HG02678 (cell line): ENCODE data around the gene HTR6.
A peak's percentile ranks its signal among the peaks of the same experiment; 100 is the strongest.

Source experiments
- ATAC-seq: cut with Tn5 transposase; IDR thresholded peaks from one replicate; pipeline ENCODE4 v1.9.1; 2021; ENCODE audit warnings: mild to moderate bottlenecking, moderate library complexity; ENCODE audit not compliant: unreplicated experiment

HTR6 gene

DNA sequence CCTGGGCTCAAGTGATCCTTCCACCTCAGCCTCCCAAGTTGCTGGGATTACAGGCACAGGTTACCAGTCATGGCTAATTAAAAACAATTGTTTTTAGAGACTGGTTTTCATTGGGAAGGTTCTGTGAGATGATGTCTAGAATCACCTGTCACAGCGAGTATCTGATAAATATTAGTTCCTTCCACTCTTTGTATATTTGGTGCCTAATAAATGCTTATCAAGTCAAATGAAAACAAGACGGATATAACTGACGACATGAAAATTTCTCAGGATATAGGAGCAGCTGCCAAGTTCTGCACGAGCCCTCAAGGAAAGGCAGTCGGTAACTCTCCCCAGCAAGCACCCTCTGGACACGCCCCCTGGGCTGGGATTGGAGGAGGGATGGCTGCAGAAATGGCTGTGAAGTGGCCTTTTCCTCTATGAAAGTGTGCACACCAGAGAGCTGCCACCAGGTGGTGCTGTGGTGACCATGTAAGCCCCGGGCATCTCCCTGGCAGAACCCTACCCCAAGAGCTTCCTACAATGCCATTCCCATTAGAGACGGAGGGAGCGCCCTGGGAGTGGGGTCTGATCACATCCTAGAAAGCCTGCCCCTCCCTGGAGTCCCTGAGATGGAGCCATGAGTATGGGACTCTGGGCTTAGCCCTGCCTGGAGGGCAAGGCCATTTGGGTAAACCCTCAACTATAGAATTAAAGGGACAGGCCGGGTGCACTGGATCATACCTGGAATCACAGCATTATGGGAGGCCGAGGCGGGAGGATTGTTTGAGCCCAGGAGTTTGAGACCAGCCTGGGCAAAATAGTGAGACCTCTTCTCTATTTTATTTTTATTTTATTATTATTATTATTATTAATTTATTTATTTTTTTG is 50.9 kb downstream of the HTR6 start:
- ATAC-seq, result peak; percentile 56

DNA sequence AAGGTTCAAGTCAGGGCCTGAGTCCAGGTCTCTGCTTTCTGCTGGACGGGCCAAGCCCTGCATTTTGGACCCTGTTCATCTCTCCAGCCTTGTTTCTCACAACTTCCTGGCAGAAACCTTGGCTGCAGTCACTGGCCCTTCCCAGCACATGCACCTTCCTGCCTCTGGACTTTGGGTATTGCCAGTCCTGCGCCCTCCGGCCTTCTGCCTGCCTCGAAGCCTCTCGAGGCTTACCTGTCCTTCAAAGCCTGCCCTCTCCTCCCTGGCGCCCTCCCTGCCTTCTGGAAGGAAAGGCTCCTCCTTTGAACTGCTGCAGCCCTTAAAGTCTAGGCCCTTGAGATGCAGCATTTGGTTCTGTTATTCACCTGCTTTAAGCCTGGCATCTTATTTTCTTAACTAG is 52.8 kb downstream of the HTR6 start:
- no peak for ATAC-seq

DNA sequence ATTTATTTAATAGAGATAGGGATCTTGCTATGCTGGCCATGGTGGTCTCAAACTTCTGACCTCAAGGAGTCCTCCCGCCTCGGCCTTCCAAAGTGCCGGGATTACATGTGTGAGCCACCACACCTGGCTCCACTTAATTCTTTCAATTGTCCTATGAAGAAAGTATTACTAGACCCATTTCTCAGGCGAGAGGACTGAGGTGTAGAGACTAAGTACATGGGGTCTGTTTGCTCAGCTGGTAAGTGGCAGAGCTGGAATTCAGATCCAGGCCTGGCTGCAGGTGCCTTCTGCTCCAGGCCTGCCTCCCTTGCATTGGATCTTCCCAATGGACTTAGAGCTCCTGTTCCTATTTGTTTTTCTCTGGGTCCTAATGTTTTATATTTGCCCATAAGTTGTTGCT is 55.5 kb downstream of the HTR6 start:
- ATAC-seq, result no peak

- ATAC-seq, result no peak
Observed at GRCh38 chr1:19720973-19721372, 56.3 kb downstream of the HTR6 start.

GRCh38 chr1:19723874-19724273 is 59.2 kb downstream of the HTR6 start:
- ATAC-seq, result no peak

GRCh38 chr1:19725606-19726005 is 60.9 kb downstream of the HTR6 start:
- no peak for ATAC-seq

DNA sequence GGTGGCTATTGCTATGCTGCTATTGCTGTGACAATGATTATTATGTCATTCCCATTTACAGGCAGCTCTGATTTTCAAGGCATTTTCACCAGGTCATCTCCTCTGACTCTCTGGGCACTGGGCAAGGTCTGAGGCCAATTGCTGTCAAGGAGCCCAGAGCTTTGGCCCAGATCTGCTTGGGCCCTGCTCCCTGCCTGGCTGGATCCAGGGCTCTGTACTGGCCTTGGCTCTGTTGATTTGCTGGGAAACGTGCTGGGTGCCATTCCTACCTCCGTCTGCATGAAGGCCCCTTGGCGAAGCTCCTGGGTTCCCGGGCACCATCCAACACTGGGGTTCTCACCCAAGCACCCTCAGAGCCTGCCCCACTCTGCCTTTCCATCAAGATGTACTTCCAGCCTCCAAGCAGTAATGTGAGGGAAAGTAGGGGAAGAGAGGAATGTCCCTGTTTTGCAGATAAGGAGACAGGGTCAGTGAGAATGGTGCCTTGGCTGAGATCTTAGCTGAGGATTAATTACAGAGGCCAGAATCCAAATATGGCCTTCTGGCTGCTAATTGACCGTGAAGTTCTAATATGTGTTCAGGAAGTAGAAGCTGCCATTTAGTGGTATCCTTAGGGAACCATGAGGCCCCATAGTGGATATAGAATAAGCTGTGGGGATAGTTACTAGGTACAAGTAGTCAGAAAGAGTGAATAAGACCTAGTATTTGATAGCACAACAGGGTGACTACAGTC is 63.9 kb downstream of the HTR6 start:
- no peak for ATAC-seq

DNA sequence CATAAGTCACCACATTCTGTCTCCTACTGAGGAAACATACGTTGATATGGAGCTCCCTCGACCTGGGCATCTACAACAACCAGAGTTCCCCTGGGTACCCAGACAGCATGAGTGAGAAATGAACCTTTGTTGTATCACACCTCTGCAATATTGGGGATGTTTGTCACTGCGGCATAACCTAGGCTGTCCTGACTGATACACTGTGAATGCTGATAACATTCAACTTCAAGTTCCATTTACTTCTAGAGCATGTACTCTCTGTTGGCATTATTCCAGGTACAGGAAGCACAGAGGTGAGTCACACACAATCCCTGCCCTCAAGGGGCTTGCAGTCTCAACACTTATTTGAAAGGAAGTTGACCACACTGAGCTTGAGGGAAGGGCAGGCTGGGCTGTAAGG is 65.6 kb downstream of the HTR6 start:
- ATAC-seq, result no peak
